BE2C (cell line): Measurements from ENCODE around the gene ME3.

Experiments
- DNase-seq: peaks from one replicate; pipeline ENCODE4 v3.0.0-alpha.2; 2020
- H3K27me3 ChIP-seq: fragments of 250-450 bp; sonication (Bioruptor Pico); 2 replicates; pipeline ENCODE4 v1.5.1; 2020; ENCODE audit warnings: mild to moderate bottlenecking
- H3K36me3 ChIP-seq: fragments of 250-450 bp; sonication (Bioruptor Pico); 2 replicates; pipeline ENCODE4 v1.5.1; 2020; ENCODE audit warnings: mild to moderate bottlenecking
- H3K4me1 ChIP-seq: fragments of 250-450 bp; sonication (Bioruptor Pico); 2 replicates; pipeline ENCODE4 v1.5.1; 2020
- H3K4me3 ChIP-seq: 2 replicates; pipeline ENCODE4 v1.5.1; 2011; ENCODE audit warnings: low read depth, low read length
- H3K9me3 ChIP-seq: fragments of 250-450 bp; sonication (Bioruptor Pico); 2 replicates; pipeline ENCODE4 v1.5.1; 2020
- TF ChIP-seq, protein P1 (sequence below): IDR thresholded peaks from 2 replicates; pipeline ENCODE4 v1.5.1; 2012; ENCODE audit warnings: mild to moderate bottlenecking, low read depth, low read length

Gene ME3

DNA sequence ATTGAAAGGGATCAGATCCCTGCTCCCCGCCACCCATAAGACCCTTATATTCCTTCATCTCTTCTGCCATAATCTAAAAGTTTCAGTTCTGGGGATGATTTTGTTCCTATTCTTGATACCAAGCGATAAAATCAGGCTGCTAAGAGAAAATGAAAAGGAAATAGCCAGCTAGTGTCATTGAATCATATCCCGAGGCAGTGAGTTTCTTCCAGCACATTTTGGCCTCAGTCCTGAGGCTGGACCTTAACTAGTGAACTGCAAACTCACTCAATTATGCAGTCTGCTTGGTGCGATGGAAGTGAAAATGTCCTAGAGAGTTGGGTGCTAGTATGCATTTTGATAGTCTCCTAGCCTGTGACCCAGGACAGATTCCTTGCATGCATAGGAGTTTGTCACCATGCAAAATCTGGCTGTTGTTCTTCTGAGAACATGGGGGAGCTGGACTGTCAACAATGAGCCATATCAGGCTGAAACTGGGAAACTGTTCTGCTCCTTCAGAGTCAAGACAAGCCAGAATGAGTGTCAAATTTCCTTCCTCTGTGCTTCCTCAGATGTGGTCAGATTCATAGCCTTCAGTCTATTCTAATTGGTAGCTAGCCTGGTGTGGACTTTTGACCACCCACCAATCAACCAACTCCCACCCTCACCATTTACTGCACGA is 194.8 kb downstream of the ME3 start:
- no peak for DNase-seq
- H3K4me3 ChIP-seq: no peak overlapping the region

DNA sequence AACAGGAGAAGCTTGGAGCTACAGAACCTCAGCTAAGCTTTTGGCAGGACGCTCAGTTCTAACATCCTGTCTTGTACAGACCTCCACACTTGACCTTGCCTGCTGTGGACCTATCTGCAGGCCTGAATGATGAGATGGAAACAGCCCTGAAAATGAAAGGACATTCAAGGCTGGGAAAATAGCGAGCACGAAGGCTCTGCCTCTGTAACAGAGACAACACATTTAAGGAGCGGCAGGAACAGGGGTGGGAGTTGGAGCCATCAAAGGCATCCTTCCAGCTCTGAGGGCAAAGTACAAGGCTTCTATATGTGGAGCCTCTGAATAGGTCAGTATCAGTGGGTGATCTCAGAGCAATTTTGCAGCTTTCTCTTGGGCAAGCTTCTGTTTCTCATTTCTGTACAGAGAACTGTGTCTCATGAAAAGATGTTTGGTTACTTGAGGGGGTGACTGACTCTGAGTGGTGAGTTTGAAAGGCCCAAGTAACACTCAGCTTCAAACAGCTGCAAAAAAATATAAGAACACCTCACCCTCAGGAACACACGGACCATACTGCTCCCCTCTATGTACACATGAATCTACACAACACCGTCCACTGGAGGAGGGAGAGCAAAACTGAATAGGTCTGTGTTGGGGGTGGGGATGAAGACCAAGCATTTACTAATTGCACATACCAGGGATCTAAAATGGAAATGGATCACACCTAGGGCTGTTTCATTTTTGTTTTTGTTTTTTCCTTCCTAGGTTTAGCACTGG is 196.1 kb downstream of the ME3 start:
- TF ChIP-seq, protein P1, sequence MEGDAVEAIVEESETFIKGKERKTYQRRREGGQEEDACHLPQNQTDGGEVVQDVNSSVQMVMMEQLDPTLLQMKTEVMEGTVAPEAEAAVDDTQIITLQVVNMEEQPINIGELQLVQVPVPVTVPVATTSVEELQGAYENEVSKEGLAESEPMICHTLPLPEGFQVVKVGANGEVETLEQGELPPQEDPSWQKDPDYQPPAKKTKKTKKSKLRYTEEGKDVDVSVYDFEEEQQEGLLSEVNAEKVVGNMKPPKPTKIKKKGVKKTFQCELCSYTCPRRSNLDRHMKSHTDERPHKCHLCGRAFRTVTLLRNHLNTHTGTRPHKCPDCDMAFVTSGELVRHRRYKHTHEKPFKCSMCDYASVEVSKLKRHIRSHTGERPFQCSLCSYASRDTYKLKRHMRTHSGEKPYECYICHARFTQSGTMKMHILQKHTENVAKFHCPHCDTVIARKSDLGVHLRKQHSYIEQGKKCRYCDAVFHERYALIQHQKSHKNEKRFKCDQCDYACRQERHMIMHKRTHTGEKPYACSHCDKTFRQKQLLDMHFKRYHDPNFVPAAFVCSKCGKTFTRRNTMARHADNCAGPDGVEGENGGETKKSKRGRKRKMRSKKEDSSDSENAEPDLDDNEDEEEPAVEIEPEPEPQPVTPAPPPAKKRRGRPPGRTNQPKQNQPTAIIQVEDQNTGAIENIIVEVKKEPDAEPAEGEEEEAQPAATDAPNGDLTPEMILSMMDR: no peak
- H3K9me3 ChIP-seq: no peaks in the 10 kb centered on the region

More for the DNA sequence above, 194.8 kb downstream of the ME3 start:
- H3K4me1 ChIP-seq: no peaks in the 10 kb centered on the region
- TF ChIP-seq, protein P1: no peak
- H3K27me3 ChIP-seq: no peaks in the 10 kb centered on the region
- H3K9me3 ChIP-seq: no peaks in the 10 kb centered on the region
- H3K36me3 ChIP-seq: no peaks in the 10 kb centered on the region

DNA sequence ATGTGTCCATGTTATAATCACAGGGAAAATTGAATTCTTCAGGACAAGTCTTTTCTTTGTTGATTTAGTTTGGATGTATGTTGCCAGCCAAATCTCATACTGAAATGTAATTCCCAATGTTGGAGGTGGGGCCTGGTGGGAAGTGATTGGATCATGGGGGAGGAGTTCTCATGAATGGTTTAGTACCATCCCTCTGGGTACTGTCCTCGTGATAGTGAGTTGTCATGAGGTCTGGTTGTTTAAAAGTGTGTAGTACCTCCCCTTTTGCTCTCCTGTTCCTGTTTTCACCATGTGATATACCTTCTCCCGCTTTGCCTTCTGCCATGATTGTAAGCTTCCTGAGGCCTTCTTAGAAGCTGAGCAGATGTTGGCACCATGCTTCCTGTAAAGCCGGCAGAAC is 197.4 kb downstream of the ME3 start:
- Histone ChIP-seq H3K4me1 (no peaks in the 10 kb centered on the region), H3K27me3 (no peaks in the 10 kb centered on the region), H3K4me3 (no peak overlapping the region), H3K9me3 (no peaks in the 10 kb centered on the region), H3K36me3 (no peaks in the 10 kb centered on the region)
- no peak for DNase-seq
- TF ChIP-seq, protein P1: no peak

More for the DNA sequence above, 196.1 kb downstream of the ME3 start:
- no peaks in the 10 kb centered on the region for H3K4me1 ChIP-seq
- no peak overlapping the region for H3K4me3 ChIP-seq
- H3K36me3 ChIP-seq: no peaks in the 10 kb centered on the region
- H3K27me3 ChIP-seq: no peaks in the 10 kb centered on the region
- no peak for DNase-seq

DNA sequence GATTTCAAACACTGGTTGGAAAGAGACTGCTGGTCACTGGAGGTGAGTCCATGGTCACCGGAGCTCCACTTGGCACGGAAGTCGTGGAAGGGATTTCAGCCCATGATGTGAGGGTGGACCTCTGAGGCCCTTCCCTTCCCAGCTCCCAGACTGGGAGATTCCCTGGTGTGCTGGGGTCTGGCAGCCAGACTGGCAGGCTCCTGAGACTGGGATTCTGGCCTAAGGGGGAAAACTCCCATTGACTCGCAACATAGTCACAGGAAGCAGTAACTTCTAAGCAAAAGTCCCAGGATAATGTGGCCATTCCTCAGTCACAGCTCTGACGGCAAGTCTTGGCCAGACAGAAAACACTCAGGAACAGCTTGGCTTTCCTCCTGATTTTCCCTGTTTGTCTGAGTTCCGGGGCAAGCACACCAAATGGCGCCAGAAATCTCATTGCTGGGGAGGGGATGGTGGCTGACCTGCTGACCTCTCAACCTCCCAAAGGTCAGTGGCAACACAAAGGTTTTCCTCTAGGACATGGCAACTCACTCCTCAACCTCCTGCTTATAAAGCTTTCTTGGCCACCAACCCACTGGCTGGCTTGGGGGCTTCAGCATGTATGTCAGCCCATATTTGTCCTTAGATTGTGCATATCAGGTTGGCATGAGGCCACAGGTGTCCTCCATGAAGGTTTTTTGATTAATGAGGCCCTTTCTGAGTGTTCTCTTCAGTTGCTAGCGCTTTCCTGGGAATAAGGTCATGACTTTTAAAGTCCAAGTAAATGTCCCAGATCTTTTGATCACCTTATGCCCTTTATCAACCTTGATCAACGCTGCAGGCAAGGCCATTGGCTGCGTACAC is 198.2 kb downstream of the ME3 start:
- TF ChIP-seq, protein P1: no peak
- Histone ChIP-seq H3K9me3 (no peaks in the 10 kb centered on the region), H3K4me1 (no peaks in the 10 kb centered on the region), H3K27me3 (no peaks in the 10 kb centered on the region), H3K36me3 (no peaks in the 10 kb centered on the region), H3K4me3 (no peak overlapping the region)
- DNase-seq: no peak

DNA sequence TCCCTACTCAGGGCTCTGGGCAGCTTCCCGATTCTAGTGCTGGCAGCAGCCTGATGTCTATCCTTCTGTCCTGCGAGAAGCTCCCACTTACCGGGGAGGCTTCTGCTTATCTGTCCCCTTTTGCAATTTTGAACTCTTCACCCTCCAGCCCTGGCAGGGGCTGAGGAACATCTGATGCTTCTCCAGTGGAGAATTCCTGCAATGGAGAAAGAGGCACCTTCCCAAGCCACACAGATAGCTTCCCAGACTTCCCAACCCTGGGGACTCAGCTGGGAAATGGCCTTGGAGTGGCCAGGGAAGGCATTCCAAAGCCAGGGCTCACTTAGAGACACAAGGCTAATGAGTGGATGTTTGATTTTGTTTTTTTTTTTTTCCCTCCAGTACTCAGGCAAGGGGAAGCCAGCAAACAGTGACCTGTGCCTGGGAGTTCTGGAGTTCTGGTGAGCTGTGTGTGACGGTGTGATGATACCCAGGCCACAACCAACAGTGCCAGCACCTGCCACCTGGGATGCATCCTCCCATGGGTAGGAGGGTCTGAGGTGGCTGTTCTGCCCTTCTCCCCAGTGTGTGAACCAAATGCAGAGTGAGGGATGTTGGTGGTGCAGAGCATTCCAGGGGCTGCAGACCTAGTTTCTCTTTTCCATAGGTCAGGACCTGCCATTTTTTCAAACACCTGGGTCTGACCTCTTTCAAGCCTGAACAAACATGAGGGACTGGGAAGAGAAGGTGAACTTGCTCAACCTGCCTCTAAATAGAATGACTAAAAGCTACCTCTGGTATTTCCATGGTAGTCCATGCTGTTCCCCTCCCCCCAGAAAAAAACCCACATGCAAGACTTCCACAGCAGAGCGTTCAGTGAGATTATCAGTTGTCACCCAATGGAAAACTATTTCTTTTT is 202.7 kb downstream of the ME3 start:
- TF ChIP-seq, protein P1: no peak
- H3K4me1 ChIP-seq: no peaks in the 10 kb centered on the region
- no peaks in the 10 kb centered on the region for H3K9me3 ChIP-seq
- H3K4me3 ChIP-seq: no peak overlapping the region
- H3K36me3 ChIP-seq: no peaks in the 10 kb centered on the region
- DNase-seq: no peak
- H3K27me3 ChIP-seq: no peaks in the 10 kb centered on the region
